ENCODE measurements around the gene TTC7B. TPM values are rescaled to one million over a fixed set of nuclear protein-coding genes. Genes with fewer than 3 reads are reported as not detected.

Gene TTC7B
- total and polyA plus RNA-seq, 2 donors (not counting 3 experiments of a cell fraction or from before 2014, with no cell fraction given) = 46.8 to 76.5 TPM

DNA sequence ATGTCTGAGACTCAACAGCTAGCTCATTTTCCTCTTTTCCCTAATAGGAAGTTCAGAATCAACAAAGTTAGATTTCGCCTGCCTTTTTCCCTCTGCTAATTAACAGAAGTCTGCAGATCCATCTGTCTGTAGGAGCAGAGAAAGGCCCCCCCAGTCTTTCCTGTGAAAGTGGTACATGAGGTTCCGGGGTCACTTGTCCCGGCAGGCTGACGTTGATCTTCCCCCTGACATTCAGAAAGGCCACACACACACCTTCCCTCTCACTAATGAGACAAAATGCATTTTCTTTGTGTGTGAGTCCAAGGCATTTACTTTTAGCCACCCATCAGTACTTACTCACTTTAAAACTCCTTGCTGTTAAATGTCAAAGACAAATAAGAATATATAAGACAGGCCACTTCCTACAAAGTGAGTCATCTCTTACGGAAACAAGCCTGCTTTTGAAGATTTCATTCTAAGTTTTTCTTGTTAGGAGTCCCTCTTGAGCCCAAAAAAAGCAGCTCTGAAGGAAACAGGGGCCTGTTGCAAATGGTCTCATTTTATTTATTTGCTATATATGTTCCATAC, 138.7 kb downstream of the TTC7B start:
- BruUV-seq (replicated peaks) = no TSS peak
- CTCF ChIA-PET = interaction anchor here (1.3 kb wide), 1 partner anchor 20 kb away, joined by 5 read pairs; no protein-coding TSS in a partner anchor
- POLR2A ChIA-PET = no interaction called here
- Histone ChIP-seq H4K20me1 (replicated peaks; ENCODE audit: control insufficient read depth, extremely low read depth, insufficient read depth, low read length) (no peaks in the 10 kb centered on the region), H3K4me3 (replicated peaks in 1 of 3; ENCODE audit: insufficient read depth in 1 of 3, low read depth in 1 of 3, low read length in 3 of 3) (no peak overlapping the region), H3K27ac (ENCODE audit: insufficient read depth, low read depth, low read length) (peak overlapping the region; percentile 53), H3K4me1 (ENCODE audit: control insufficient read depth, extremely low read depth, insufficient read depth, low read length) (peaks cover 19% of the 10 kb centered on the region), H2AFZ (ENCODE audit: low read depth, low read length) (peak overlapping the region; percentile 47), H3K4me2 (ENCODE audit: insufficient read depth, low read length) (peak overlapping the region; percentile 63), H3K27me3 (ENCODE audit: control insufficient read depth in 2 of 2, insufficient read depth in 2 of 2, low read length in 2 of 2) (no peaks in the 10 kb centered on the region), H3K36me3 (ENCODE audit: control insufficient read depth in 2 of 2, extremely low read depth in 1 of 2, insufficient read depth in 2 of 2, low read length in 2 of 2) (peaks cover 0 to 4% of the 10 kb centered on the region in 2 experiments), H3K9me3 (replicated peaks; ENCODE audit: control insufficient read depth, insufficient read depth, low read length) (no peaks in the 10 kb centered on the region), H3K9me1 (replicated peaks; ENCODE audit: control insufficient read depth, extremely low read depth, insufficient read depth, low read length) (no peaks in the 10 kb centered on the region), H3K9ac (replicated peaks; ENCODE audit: extremely low read depth, insufficient read depth, low read length) (no peak overlapping the region), H3K79me2 (ENCODE audit: control insufficient read depth, insufficient read depth, low read length) (no peaks in the 10 kb centered on the region)
- dilution Hi-C loops (cut with MboI; ENCODE audit: extremely low pct_ligation_motif_present, low sequenced_read_pairs) = no loop called here
- DNase-seq (ENCODE audit: low read depth, low spot score) (peak; percentile 75), FAIRE-seq (peak; percentile 97)
- intact Hi-C loops (cut with micrococcal nuclease) = loop anchor here (5.0 kb wide), 1 partner anchor 280 kb away; the partner anchor contains the start of gene CALM1
- no peak for TF ChIP-seq POLR2AphosphoS5 (IDR thresholded peaks at IDR 0.05; ENCODE audit: insufficient read depth, low read depth, low read length)
- TF ChIP-seq CTCF (IDR thresholded peaks at IDR 0.05; ENCODE audit: extremely low read depth in 1 of 2, insufficient read depth in 1 of 2, low read depth in 1 of 2, low read length in 2 of 2) = no peak
- TF ChIP-seq, protein P1, sequence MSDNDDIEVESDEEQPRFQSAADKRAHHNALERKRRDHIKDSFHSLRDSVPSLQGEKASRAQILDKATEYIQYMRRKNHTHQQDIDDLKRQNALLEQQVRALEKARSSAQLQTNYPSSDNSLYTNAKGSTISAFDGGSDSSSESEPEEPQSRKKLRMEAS (IDR thresholded peaks at IDR 0.05; ENCODE audit: insufficient read depth, insufficient read length) = no peak
- peak; percentile 78 for TF ChIP-seq FOS (IDR thresholded peaks at IDR 0.05; ENCODE audit: borderline replicate concordance, insufficient read depth, low read length)
- no peak for TF ChIP-seq EZH2 (IDR thresholded peaks at IDR 0.05; ENCODE audit: borderline replicate concordance, low read depth, low read length, severe bottlenecking)
- TF ChIP-seq GATA2 (IDR thresholded peaks at IDR 0.05; ENCODE audit: insufficient read depth, insufficient read length, low read depth, low read length) = no peak
- no peak for TF ChIP-seq MYC (IDR thresholded peaks at IDR 0.05; ENCODE audit: low read depth, low read length)
- peak; percentile 61 for TF ChIP-seq JUN (IDR thresholded peaks at IDR 0.05; ENCODE audit: borderline replicate concordance, insufficient read depth, insufficient read length, low read depth)
- no peak for TF ChIP-seq POLR2A (IDR thresholded peaks at IDR 0.05; ENCODE audit: low read depth, low read length)

Data from endothelial cell of umbilical vein (primary cell).